CD4-positive, alpha-beta T cell treated with Interferon alpha-2 for 1 hour (primary cell): ENCODE measurements around the gene RIC8B.
"Not testable (repeated sequence)": the region's sequence is repeated elsewhere in the genome, so short reads cannot be mapped to it uniquely, and the experiment has no call there.

Source experiments
- DNase-seq, 2 donors: peaks; one replicate each; pipeline ENCODE4 v3.0.0-alpha.2; 2020 to 2022

Gene RIC8B

DNA sequence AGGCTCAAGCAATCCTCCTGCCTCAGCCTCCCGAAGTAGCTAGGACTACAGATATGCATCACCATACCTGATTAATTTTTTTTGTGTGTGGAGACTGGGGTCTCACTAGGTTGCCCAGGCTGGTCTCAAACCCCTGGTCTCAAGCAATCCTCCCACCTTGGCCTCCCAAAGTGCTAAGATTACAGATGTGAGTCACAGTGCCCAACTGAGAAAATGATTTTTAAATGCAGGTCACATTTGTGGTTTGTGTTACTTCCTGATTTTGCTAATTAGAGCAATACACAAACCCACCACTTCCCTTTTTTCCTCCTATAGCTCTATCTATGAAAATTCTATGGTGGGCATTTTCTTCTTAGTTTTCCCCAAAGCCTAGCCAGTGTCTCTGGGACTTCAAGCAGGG lies 135.7 kb downstream of the RIC8B start:
- no peak for DNase-seq

DNA sequence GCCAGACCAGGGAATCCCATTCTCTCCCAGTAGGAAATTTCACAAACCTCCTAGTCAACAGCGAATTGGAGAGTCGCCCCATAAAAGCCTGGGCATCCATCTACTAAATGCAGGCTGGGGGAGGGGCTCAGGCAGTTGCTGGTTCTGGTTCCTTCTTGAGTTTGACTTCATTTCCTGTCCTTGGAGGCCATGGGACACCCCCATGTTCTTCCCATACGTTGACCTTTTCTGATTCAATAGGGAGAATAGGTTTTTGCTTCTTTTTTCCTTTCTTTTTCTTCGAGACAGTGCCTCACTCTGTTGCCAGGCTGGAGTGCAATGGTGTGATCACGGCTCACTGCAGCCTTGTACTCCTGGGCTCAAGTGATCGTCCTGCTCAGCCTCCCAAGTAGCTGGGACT lies 137.1 kb downstream of the RIC8B start:
- DNase-seq, result no peak

DNA sequence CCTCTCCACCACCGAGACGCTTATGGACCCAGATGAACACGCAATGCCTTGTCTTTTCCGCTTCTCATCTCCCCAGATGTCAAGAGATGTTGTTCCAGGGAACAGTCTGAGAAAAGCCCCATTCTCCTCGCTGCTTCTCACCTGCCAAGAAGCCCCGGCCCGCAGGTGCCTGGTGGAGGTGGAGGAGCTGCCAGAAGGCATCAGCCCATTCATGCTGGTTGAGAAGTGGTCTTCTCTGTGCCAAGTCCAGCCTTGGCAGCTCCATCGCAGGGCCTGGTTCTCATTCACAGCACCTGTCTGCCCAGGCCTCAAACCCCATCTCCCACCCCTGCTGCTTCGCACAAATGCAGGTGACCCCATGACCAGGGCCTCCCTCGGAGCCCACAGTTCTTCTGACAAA lies 139.0 kb downstream of the RIC8B start:
- no peak for DNase-seq

DNA sequence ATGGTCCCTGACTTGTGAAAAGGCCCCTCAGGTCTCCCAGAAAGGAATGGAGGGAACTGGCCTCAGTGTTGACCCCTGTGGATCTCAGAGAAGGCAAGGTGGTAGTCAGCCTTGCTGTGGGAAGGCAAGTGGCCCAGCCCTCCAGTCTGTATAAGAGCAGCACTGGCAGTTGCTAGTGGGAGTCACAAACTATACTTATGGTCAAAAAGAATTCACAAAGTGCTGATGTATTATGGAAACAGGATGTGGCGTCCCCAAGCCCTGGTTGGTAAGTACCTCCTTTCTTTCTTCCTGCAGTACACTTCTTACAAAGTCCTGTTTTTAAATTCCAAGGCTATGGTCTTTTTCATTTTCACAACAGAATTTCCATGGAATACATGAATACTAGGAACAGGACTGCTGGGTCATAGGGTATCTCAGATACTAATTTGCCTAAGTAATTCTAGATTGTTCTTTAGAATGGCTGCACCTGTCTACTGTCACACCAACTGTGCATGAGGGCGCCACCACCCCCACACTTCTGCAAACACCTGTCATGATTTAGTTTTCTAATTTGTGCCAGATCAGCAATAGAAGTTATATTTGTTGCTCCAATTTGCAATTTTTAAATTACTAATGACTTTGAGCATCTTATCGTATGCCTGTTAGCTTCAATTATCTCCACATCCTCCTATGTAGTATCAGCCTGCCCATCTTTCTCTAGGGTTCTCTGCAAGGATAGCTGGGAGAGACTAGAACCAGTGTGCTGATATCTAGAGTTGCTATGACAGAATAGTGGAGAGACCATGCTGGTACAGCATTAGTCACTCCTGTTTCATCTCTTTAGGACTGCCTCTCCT lies 140.5 kb downstream of the RIC8B start:
- DNase-seq, result peak in 1 of 2 donors; percentile 11

DNA sequence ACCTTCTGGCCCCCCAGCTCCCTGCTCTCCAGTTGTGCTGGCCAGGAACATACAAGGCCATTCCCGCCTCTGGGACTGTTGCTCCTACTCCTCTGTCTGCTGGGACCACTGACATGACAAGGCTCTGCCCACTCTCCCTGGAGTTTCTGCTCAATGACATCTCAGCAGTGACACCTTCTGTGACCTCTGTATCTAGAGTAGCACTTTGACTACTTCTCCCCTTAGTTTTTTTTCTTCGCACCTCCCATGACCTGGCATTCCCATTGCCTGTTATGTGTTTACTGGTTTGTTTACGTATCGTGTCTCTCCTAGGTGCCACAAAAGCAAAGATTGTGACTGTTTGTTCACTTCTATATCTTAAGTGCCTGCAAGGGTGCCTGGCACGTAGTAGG lies 141.1 kb downstream of the RIC8B start:
- no peak for DNase-seq

DNA sequence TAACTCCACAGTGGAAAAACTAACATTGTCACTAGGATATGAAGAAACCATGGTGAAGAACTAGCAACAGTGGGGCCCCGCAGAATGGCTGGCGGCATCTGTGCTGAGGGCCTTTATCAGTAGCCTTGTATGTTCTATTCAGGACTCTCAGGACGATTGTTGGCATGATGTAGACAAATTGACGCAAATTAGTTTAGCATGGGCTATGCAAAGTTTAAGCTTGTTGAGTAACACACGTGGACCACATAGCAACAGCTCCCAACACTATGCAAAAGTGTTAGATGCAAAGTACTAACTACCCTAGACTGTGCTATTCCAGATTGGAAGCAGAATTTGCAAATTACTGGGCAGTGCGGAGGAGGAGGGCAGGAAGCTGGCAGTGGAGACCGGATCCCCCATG lies 143.0 kb downstream of the RIC8B start:
- no peak for DNase-seq

DNA sequence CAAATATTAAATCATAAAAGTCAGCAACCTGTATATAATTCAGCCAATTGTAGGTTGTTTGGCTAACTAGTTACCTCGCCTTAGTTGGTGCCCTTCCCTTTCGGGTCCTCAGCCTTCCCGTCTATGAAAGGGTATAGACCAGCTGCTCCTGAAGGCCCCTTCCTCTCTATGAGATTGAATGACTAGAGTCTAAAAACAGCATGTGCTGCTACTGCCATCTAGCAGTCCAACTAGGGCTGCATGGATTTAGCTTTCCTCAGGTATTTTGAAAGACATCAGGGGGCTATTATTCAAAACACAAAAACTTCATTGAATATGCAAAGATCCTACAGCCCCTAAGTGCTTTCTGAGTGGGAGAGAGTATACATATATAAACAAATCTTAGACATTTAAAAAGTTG lies 144.3 kb downstream of the RIC8B start:
- DNase-seq, result peak in 1 of 2 donors; percentile 7

DNA sequence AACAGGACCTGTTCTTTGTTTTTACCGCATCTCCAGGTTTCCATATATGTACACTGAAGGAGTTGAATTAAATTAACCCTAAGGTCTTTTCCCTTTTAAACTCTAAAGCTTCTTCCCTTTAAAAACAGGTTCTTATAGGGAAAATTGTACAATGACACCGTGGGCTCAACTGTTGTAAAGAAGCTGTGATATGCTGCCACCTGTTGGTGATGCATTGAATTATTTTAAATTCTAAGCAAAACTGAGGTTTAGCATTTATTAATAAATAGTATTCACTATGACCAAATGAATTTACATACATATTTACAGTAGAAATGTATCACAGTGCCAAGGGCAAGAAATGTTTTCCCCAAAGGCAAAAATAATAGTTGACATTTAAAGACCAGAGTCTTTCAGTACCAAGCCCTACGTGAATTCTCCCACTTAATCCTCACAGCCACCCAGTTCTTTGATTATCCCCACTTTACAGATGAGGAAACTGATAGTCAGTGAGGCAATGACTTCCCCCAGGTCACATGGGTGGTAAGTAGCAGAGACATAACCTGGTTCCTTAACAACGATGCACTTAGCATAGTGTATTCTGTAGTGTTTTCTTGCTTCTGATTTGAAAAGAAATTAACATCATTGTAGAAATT lies 145.5 kb downstream of the RIC8B start:
- peak; percentile 6 to 61 for DNase-seq

DNA sequence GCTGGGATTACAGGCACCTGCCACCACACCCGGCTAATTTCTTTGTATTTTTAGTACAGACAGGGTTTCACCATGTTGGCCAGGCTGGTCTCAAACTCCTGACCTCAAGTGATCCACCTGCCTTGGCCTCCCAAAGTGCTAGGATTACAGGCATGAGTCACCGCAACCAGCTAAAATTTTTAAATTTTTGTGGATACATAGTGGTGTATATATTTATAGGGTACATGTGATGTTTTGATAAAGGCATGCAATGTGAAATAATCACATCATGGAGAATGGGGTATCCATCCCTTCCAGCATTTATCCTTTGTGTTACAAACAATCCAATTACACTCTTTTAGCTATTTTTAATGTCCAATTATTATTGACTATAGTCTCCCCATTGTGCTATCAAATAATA lies 147.5 kb downstream of the RIC8B start:
- not testable (repeated sequence) for DNase-seq

DNA sequence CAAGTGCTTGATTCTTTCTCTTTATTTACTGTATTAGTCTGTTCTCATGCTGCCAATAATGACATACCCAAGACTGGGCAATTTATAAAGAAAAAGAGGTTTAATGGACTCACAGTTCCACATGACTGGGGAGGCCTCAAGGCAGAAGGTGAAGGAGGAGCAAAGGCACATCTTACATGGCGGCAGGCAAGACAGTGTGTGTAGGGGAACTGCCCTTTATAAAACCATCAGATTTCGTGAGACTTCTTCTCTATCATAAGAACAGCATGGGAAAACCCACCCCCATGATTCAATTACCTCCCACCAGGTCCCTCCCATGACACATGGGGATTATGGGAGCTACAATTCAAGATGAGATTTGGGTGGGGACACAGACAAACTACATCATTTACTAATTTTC lies 149.1 kb downstream of the RIC8B start:
- not testable (repeated sequence) for DNase-seq

DNA sequence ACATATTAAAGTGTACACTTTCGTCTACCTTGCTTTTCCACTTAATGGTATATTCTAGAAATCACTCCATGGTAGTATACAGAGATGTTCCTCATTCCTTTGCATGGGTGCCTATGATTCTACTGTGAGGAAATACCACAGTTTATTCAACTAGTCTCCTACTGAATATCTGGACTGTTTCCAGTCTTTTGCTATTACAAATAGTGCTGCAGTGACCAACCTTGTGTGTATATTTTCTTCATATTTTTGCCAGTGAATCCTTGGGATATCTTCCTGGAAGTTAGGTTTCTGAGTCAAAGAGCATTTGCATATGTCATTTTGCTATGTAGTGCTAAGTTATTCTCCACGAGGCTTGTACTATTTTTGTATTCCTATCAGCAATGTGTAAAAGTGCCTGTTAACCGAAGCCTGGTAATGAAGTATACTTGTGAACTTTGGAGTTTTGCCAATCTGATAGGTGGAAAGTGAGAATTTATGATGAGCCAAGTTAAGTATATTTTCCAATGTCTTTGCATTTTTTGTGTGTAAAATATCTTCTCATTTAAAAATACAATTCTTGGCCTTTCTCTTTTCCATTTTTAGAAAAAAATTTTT lies 149.9 kb downstream of the RIC8B start:
- no peak for DNase-seq

DNA sequence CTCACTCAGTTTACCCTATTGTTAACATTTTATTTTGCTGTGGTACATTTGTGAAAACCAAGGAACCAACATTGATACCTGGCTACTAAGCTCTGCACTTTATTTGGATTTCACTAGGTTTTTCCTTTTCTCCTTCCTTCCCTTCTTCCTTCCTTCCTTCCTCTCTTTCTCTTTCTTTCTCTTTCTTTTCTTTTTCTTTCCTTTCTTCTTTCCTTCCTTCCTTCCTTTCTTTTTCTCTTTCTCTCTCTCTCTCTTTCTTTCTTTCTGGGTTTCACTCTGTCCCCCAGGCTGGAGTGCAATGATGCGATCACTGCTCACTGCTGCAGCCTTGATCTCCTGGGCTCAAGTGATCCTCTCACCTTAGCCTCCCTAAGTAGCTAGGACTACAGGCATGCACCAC lies 152.2 kb downstream of the RIC8B start:
- DNase-seq, result no peak

DNA sequence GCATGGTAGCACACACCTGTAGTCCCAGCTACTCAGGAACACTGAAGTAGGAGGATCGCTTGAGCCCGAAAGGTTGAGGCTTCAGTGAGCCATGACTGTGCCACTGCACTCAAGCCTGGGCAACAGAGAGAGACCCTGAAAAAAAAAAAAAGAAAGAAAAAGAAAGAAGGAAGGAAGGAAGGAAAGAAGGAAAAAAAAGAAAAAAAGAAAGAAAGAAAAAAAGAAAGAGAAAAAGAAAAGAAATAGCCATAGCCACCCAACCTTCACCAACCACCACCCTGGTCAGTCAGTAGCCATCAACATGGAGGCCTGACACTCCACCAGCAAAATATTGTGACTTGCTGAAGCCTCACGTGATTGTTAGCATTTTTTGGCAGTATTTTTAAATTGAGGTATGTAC lies 159.8 kb downstream of the RIC8B start:
- no peak for DNase-seq
